ENCODE results near the gene GSTO1. TPM values are rescaled to one million over a fixed set of nuclear protein-coding genes. Genes with fewer than 3 reads are reported as not detected.

GSTO1 gene
- polyA plus RNA-seq, 3 donors: 131 to 581 (median 495) TPM

DNA sequence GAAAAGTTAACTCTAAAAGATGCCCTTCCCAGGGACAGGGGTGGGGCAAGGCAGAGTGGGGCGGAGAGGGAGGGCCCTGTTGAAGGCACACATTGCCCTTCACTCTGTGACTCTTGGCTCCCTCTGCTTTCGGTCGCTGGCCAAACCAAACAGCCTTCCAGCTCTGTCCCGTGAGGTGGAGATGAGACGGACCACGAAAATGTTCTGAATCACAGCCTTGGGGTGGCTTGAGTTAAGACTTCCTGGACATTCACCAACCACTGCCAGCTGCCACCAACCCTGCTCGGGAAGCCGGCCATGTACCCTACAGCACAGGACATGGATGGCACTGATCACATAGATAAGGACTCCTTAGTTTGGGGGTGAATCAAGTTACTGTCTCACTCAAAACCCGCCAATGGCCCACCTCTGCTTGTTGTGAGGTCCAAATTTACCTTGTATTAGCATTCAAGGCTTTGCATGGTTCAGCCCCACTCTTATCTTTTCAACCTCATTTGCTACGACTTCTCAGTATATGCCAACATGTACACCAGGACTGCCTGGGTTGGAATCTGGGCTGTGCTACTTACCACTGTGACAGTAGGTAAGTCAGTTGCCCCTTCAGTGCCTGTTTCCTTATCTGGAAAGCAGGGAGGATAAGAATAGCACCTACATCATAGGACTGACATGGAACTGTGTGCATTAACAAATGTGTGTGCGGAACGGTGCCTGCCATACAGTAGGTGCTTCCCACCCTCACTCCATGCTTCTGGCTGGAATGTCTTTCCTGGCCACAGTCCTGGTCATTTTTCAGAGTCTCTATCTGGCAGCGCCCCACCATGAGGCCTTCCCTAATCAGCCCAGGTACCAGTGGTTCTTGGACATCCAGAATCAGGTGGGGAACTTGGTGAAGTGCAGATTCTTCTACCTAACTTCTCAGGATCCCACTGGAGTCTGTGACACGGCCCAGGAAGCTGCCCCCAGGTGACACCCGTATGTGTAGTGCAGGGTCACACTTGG is 55.6 kb downstream of the GSTO1 start:
- Mint-ChIP-seq H3K27me3 (ENCODE audit: low read depth in 3 of 3) (no peaks in the 10 kb centered on the region), H3K4me3 (no peak overlapping the region), H3K36me3 (peaks cover 69 to 73% of the 10 kb centered on the region in 2 donors), H3K4me1 (peaks cover 32% of the 10 kb centered on the region), H3K9me3 (no peaks in the 10 kb centered on the region), H3K27ac (peak overlapping the region in 3 of 7 donors; percentile 18 to 37 (median 19))
- Histone ChIP-seq H3K4me1 (ENCODE audit: control insufficient read depth in 1 of 2, insufficient read depth in 2 of 2, low read length in 2 of 2) (peaks cover 9 to 17% of the 10 kb centered on the region in 2 donors), H3K27ac (ENCODE audit: low read depth in 1 of 2, low read length in 2 of 2) (peak overlapping the region in 1 of 2 donors; percentile 33), H3K9me3 (replicated peaks in 1 of 2; ENCODE audit: control insufficient read depth in 1 of 2, insufficient read depth in 1 of 2, low read length in 2 of 2) (no peaks in the 10 kb centered on the region), H3K27me3 (ENCODE audit: control insufficient read depth in 2 of 2, insufficient read depth in 2 of 2, low read length in 2 of 2) (no peaks in the 10 kb centered on the region), H3K9ac (ENCODE audit: insufficient read depth, low read length, poor library complexity, severe bottlenecking) (no peak overlapping the region), H2AFZ (ENCODE audit: insufficient read depth, low read depth, low read length, poor library complexity, severe bottlenecking) (no peak overlapping the region), H4K20me1 (ENCODE audit: insufficient read depth, low read length) (peaks cover 87% of the 10 kb centered on the region), H3K4me2 (replicated peaks; ENCODE audit: extremely low read depth, low read length, poor library complexity, severe bottlenecking) (no peak overlapping the region), H3K4me3 (replicated peaks in 1 of 3; ENCODE audit: low read depth in 2 of 3, low read length in 3 of 3) (no peak overlapping the region), H3K36me3 (replicated peaks in 1 of 2; ENCODE audit: control insufficient read depth in 1 of 2, insufficient read depth in 2 of 2, low read length in 2 of 2) (peaks cover 53 to 75% of the 10 kb centered on the region in 2 donors), H3K79me2 (ENCODE audit: insufficient read depth, low read length) (peaks cover 54% of the 10 kb centered on the region)
- WGBS (ENCODE audit: insufficient coverage): 96% methylated on average over 11 of the region's 15 CpGs
- TF ChIP-seq, protein P1, sequence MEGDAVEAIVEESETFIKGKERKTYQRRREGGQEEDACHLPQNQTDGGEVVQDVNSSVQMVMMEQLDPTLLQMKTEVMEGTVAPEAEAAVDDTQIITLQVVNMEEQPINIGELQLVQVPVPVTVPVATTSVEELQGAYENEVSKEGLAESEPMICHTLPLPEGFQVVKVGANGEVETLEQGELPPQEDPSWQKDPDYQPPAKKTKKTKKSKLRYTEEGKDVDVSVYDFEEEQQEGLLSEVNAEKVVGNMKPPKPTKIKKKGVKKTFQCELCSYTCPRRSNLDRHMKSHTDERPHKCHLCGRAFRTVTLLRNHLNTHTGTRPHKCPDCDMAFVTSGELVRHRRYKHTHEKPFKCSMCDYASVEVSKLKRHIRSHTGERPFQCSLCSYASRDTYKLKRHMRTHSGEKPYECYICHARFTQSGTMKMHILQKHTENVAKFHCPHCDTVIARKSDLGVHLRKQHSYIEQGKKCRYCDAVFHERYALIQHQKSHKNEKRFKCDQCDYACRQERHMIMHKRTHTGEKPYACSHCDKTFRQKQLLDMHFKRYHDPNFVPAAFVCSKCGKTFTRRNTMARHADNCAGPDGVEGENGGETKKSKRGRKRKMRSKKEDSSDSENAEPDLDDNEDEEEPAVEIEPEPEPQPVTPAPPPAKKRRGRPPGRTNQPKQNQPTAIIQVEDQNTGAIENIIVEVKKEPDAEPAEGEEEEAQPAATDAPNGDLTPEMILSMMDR (IDR thresholded peaks at IDR 0.05): no peak
- intact Hi-C loops (cut with micrococcal nuclease): loop anchor here in 1 of 2 donors (5.0 to 10.0 kb wide), 2 partner anchors 37 to 265 kb away; no protein-coding TSS in a partner anchor
- no peak for DNase-seq

DNA sequence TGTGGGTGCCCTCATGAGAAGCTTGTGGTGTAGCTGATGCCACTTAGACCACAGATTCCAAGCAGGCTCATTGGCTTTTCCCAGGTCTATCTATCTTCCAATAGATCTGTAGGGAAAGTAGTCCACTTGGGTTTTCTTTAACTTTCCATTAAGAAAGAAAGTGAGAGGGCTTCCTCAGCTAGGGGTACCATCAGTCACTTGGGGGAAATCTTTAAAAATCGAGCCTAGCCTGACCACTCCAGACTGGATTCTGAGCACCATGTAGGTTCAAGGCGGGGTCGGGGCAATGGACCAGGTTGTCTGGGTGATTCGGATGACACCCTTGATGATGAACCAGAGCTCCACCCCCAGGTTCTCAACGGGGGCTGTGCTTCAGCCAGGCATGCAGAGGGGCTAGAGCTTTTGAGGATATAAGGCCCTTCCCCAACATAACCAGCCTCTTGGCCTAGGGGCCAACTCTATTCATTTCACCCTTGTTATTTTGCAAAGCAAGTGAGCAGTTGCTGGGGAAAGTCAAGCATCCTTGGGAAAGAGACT is 56.6 kb downstream of the GSTO1 start:
- no peaks in the 10 kb centered on the region for H3K9me3 Mint-ChIP-seq
- peaks cover 24% of the 10 kb centered on the region for H3K4me1 Mint-ChIP-seq
- H3K27ac Mint-ChIP-seq: peak overlapping the region in 3 of 7 donors; percentile 4 to 79 (median 13)
- Histone ChIP-seq H3K4me3 (replicated peaks in 1 of 3; ENCODE audit: low read depth in 2 of 3, low read length in 3 of 3) (no peak overlapping the region), H3K9ac (ENCODE audit: insufficient read depth, low read length, poor library complexity, severe bottlenecking) (no peak overlapping the region), H3K36me3 (replicated peaks in 1 of 2; ENCODE audit: control insufficient read depth in 1 of 2, insufficient read depth in 2 of 2, low read length in 2 of 2) (peaks cover 62 to 84% of the 10 kb centered on the region in 2 donors), H4K20me1 (ENCODE audit: insufficient read depth, low read length) (peaks cover 96% of the 10 kb centered on the region), H3K27me3 (ENCODE audit: control insufficient read depth in 2 of 2, insufficient read depth in 2 of 2, low read length in 2 of 2) (no peaks in the 10 kb centered on the region), H3K4me2 (replicated peaks; ENCODE audit: extremely low read depth, low read length, poor library complexity, severe bottlenecking) (no peak overlapping the region), H3K9me3 (replicated peaks in 1 of 2; ENCODE audit: control insufficient read depth in 1 of 2, insufficient read depth in 1 of 2, low read length in 2 of 2) (no peaks in the 10 kb centered on the region), H3K27ac (ENCODE audit: low read depth in 1 of 2, low read length in 2 of 2) (peak overlapping the region in 1 of 2 donors; percentile 33), H2AFZ (ENCODE audit: insufficient read depth, low read depth, low read length, poor library complexity, severe bottlenecking) (no peak overlapping the region), H3K79me2 (ENCODE audit: insufficient read depth, low read length) (peaks cover 64% of the 10 kb centered on the region), H3K4me1 (ENCODE audit: control insufficient read depth in 1 of 2, insufficient read depth in 2 of 2, low read length in 2 of 2) (peaks cover 0 to 8% of the 10 kb centered on the region in 2 donors)
- DNase-seq: no peak
- H3K4me3 Mint-ChIP-seq: no peak overlapping the region
- H3K27me3 Mint-ChIP-seq (ENCODE audit: low read depth in 3 of 3): no peaks in the 10 kb centered on the region
- TF ChIP-seq, protein P1 (IDR thresholded peaks at IDR 0.05): no peak
- 96% methylated on average over 4 of the region's 5 CpGs for WGBS (ENCODE audit: insufficient coverage)
- H3K36me3 Mint-ChIP-seq: peaks cover 79 to 82% of the 10 kb centered on the region in 2 donors
- intact Hi-C loops (cut with micrococcal nuclease): no loop called here
